RPMI7951 (cell line): Measurements from ENCODE around the gene TPO. TPM values are rescaled to one million over a fixed set of nuclear protein-coding genes. Genes with fewer than 3 reads are reported as not detected.

Experiments used
- DNase-seq: peaks from one replicate; pipeline ENCODE4 v3.0.0-alpha.2; 2012; ENCODE audit warnings: low read depth
- total RNA-seq: library from RNA; depleted of rRNA; stranded (reverse); fragments of >200 nt; shearing (Covaris generic); gene quantifications from 2 replicates; pipeline ENCODE4 v1.2.3, GENCODE V29; 2014

Gene TPO
- total RNA-seq, 1 experiment from 2014 or later: not detected

- DNase-seq: no peak
These were observed 108.9 kb downstream of the TPO start for GRCh38 chr2:1521878-1522830.

DNA sequence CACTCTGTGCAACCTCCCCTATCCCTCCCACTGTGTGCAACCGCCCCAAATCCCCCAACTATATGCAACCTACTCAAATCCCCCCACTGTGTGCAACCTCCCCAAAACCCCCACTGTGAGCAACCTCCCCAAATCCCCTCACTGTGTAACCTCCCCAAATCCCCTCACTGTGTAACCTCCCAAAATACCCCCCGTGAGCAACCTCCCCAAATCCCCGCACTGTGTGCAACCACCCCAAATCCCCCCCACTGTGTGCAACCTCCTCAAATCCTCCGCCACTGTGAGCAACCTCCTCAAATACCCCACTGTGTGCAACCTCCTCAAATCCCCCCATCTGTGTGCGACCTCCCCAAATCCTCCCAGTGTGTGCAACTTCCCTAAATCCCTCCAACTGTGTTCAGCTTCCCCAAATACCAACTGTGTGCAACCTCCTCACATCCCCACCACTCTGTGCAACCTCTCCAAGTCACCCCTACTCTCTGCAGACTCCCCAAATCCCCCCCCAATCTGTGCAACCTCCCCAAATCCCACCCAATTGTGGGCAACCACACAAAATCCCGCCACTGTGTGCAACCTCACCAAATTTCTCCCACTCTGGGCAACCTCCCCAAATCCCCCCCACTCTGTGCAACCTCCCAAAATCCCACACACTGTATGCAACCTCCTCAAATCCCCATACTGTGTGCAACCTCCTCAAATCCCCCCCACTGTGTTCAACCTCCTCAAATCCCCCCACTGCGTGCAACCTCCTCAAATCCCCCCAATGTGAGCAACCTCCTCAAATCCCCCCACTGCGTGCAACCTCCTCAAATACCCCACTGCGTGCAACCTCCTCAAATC lies 114.1 kb downstream of the TPO start:
- DNase-seq: no peak

GRCh38 chr2:1528273-1529064 lies 115.2 kb downstream of the TPO start:
- DNase-seq: no peak

DNA sequence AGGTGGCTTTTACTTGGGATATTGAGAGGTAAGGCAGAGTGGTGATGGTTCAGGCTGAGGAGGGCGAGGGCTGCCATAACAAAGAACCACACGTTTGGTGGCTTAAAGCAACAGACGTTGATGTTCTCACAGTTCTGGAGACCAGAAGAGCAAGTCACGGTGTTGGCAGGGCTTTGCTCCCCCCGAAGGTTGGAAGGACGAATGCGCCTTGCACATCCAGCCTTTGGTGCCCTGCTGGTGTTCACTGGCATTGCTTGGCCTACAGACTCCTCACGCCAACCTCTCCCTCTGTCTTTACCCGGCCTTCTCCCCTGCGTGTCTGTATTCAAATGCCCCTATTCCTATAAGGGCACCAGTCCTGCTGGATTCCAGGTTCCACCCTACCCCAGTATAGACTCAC lies 125.4 kb downstream of the TPO start:
- DNase-seq: peak; percentile 26

- no peak for DNase-seq
These were observed 126.2 kb downstream of the TPO start for GRCh38 chr2:1539441-1539840.

DNA sequence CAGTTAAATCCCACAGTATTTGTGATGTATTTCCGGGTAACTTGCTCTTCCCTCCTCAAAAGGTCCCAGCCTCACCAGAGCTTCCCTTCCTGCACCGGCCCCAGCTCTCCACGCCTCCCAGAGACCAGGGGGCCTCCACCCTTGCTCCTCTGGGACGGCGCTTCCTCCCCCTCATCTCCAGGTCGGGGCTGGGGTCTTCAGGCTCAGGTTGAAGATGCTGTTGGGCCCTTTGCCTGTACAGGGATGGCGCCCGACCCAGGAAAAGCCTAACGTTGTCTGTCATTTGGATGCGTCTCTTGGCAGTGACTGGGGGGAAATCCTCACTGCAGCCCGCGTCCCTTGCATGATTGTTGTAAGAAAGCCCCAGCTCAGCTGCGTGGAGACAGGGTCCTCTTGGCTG lies 126.7 kb downstream of the TPO start:
- DNase-seq: no peak

DNA sequence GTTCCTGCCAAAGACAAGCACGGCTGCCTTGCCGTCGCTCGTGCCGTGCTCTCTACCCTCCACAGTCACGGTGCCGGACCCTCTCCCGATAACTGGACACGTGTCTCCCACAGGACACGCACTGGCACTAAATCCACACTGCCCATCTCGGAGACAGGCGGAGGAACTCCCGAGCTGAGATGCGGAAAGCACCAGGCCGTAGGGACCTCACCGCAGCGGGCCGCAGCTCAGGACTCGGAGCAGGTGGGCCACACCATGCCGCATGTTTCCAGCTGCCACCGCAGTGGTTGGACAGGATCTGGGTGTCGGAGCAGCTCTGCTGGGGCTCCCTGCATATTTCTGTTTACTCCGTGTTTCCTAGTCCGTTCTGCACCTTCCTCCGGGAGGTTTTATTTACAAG lies 127.2 kb downstream of the TPO start:
- no peak for DNase-seq

DNA sequence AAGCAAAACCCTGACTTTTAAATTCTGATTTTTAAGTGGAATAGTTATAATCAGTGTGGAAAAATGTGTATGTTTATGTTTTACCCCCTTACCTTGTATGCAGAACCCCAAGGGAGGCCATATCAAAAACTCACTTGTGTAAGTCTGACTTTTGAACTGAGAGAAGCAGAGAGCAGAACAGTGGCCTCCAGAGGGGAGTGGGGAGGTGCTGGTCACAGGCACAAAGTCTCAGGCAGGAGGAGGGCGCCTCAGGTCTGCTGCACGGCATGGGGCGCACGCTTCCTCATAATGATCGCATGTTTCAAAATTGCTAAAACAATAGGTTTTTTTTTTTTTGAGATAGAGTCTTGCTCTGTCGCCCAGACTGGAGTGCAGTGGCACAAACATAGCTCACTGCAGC lies 127.8 kb downstream of the TPO start:
- DNase-seq: no peak

DNA sequence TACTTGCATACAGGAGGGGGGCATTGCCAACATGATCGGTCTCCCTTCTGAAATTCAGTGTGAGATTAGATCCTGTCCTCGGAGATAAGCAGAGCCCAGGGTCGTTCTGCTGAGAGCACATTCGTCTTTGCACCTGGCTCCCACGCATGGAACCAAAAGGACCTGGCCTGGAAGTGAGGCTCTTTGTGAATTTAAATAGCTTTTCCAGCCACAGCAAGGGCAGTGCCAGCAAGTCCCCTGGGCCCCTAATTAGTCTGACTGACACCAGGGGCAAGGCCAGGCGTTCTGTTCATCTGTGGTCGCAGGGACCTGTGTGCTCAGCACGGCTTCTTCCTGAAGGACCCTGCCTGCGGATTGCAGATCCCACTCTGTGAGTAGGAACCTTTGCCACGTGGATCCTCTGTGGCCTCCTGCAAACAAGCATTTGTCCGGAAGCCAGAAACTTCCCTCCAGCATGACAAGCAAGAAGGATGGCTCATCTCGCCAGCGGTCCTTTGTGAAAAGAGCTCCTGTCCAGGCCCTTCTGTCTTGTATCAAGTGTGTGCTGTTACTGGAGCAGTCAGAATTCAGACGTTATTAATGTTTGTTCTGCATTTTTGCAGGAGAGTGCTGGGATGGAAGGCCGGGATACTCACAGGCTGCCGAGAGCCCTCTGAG lies 128.7 kb downstream of the TPO start:
- DNase-seq: peak; percentile 24

GRCh38 chr2:1542971-1543370 lies 129.7 kb downstream of the TPO start:
- DNase-seq: no peak

DNA sequence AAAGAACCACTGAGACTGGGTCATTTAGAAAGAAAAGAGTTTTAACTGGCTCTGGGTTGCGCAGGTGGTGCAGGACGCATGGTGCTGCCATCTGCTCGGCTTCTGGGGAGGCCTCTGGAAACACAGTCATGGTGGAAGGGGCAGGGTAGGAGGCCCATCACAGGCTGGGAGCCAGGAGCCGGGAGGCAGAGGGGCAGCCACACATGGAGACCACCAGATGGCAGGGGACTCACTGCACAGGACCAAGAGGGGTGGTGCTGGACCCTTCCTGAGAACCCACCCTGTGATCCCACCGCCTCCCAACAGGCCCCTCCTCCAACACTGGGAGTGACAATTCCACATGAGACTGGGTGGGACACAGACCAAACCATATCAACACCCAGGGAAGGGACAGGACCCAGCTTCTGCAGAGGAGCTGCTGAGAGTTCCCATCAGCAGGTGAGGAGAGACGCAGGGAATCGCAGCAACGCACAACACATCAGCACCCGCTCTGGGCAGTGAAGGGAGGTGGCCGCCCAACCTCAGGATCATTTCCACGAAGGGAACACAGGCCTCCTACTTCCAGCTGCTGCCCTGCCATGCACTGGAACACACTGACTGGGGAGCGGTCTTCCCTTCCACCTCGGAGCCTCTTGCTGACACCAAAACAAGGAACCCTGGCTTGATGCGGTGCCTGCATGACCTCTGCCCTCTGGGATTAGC lies 130.7 kb downstream of the TPO start:
- no peak for DNase-seq

DNA sequence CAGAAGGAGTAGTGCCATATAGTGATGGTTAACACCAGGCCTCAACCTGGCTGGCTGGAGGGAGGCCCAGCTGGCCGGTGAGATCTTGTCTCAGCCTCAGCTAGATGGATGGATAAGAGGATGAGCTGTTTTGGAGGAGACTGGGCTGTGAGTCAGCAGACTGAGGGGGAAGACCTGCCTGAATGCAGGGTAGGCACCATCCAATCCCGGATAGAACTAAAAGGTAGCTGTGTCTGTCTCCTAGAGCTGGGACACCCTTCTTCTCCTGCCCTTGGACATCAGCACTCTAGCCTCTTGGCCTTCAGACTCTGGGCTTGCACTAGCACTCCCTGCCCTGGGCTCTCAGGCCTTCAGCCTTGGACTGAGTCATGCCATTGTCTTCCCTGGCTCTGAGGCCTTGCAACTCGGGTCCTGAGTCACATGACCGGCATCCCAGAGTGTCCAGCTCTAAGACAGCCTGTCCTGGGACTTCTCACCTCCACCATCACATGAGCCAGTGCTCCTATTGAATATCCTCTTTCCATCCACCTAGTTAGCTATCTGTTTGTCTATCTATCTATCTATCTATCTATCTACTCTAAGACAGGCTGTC lies 131.3 kb downstream of the TPO start:
- peak; percentile 69 for DNase-seq

DNA sequence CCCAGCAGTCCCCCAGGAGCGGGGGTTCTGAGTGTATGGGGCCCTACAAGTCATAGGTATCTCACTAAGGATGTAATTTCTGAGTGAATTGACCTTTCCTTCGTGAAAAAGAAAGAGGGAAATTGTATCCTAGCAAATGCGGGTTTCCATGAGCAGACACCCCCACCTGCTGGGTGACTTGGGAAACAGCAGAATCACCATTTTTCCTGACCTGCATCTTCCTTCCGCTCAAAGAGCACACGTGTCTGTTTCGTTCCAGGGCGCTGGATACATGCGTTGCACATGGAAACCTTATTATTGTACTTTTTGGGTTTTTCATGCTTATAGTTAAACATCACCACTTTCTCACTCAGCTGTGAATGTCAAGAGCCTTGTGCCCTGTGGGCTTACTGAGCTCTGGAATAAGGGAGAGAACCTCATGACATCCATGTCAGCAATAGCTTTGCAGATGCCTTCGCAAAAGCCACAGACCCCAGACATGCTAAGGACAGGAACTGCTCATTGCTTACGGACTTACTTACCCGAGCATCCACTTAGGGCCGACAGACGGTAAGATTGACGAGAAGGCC lies 132.8 kb downstream of the TPO start:
- peak; percentile 59 for DNase-seq

DNA sequence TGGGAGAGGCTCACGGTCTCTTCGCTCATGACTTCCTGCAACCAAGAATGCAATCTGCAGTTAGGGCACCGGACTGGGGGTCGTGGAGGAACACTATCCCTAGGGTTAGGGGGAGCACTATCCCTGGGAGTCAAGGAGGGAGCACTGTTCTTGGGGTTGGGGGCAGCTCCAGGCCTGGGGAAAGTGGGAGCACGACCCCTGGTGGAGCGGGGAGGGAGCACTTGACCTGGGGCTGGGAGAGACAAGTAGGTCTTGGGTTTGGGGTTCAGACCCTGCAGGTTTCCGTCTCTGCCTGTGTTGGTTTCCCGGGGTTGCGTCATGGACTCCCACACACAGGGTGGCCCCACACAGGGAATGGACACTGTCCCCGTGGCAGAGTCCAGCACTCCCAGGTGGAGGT lies 133.6 kb downstream of the TPO start:
- no peak for DNase-seq

- peak; percentile 59 for DNase-seq
These were observed 135.8 kb downstream of the TPO start for GRCh38 chr2:1548910-1549673.

DNA sequence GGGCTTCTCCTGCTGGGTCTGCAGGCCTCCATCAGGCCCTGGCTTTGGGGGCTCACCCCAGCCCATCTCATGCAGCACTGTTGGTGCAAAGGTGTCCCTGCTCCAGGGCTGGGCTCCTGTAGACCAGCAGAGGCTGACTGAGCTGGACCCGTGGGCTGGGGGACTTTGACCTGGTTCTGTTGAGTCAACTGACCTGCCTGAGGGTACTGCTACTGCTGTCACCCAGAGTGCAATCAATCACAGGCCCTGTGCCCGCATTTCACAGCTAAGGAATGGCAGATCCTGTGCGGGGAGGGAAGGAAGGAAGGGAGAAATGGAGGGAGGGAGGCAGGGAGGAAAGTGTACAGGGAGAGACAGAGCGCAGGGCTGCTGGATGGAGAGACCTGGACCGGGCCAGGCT lies 136.8 kb downstream of the TPO start:
- no peak for DNase-seq

DNA sequence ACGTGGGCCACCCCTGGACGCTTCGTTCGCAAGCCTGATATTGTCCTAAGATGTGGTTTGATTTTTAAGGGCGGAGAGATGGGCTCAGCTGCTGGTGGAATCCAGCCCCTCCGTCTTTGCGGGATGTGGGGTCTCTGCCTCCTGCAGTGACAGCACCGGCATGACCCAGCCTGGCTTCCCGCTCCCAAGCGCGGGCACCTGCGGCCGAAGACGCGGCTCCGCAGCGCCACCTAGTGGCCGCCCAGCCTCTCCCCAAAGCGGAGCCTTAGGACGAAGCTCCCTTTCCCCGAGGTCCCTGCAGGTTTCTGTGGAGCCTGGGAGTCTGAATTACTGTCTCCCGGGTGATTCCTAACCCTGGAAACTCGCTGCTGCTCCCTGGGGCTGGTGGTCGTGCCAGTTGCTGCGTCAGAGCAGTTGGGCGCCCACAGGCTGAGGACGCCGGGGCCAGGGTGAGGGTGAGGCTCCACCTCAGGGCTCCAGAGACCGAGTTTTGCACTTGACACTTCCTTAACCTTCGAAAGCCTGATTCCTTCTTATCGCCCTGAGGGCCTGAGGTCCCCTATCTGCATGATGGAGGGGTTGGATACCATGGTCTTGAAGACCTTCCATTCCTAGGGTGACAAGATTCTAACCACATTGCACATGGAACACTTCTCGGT lies 137.5 kb downstream of the TPO start:
- DNase-seq: peak; percentile 27

- no peak for DNase-seq
These were observed 138.6 kb downstream of the TPO start for GRCh38 chr2:1551905-1552304.

GRCh38 chr2:1552611-1553010 lies 139.3 kb downstream of the TPO start:
- no peak for DNase-seq
